GM21367 (cell line): Measurements from ENCODE around the gene TUBA3E.
"Not testable (repeated sequence)": the region's sequence is repeated elsewhere in the genome, so short reads cannot be mapped to it uniquely, and the experiment has no call there.

ENCODE experiments used
- ATAC-seq: cut with Tn5 transposase; IDR thresholded peaks from one replicate; pipeline ENCODE4 v1.9.1; 2021; ENCODE audit not compliant: unreplicated experiment

The TUBA3E gene

GRCh38 chr2:130150181-130151144 is 47.8 kb downstream of the TUBA3E start:
- no peak for ATAC-seq

- not testable (repeated sequence) for ATAC-seq
Measured at GRCh38 chr2:130148515-130148914, 49.7 kb downstream of the TUBA3E start.

GRCh38 chr2:130145006-130145414 is 53.2 kb downstream of the TUBA3E start, which contains the start of gene CCDC74B:
Gene CCDC74B, minus strand, starts transcription at chr2:130145112. Its CDS starts 116 bp downstream, at chr2:130144996.
- peak; percentile 90 for ATAC-seq

- peak; percentile 31 for ATAC-seq
Measured at GRCh38 chr2:130143266-130144039, 54.8 kb downstream of the TUBA3E start.

GRCh38 chr2:130142396-130143265 is 55.6 kb downstream of the TUBA3E start:
- ATAC-seq, result not testable (repeated sequence)
